Sigmoid colon (tissue), 4 donors: ENCODE data around the gene CDH13.

Experiments used
- CTCF ChIP-seq, 4 experiments: fragments of 450-650 bp in 3 of 4; fragments of 200-600 bp in 1 of 4; IDR thresholded peaks; one replicate each; pipeline ENCODE4 v1.5.1; 2016 to 2019; ENCODE audit warnings: antibody characterized with exemption in 4 of 4, mild to moderate bottlenecking in 3 of 4, moderate library complexity in 2 of 4
- POLR2AphosphoS5 ChIP-seq, 4 donors: sonication (generic); formaldehyde crosslinking; IDR thresholded peaks; one replicate each; pipeline ENCODE4 v1.6.1; 2017; ENCODE audit warnings: antibody characterized with exemption in 4 of 4

DNA sequence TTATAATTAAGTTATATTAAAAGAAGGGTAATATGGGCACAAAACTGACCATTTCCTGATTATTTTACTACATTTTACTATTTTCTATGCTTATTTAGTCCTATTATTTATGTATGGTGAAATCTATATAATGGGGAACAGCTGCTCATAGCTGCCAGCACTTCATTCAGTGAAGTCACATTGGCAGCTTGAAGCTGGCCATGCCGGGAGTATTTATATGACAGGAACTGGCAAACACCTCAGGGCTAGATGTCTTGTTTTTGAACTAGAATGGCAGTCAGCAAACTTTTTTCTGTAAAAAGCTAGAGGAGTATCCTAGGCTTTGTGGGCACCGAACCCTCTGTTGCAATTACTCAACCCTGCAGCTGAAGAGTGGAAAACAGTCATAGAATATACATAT lies 104.1 kb downstream of the CDH13 start:
- TF ChIP-seq POLR2AphosphoS5 (IDR thresholded peaks at IDR 0.05), result no peak
- no peak for TF ChIP-seq CTCF (IDR thresholded peaks at IDR 0.05)
